ENCODE measurements around the gene PLD5.
"Not testable (repeated sequence)": the region's sequence is repeated elsewhere in the genome, so short reads cannot be mapped to it uniquely, and the experiment has no call there.

PLD5 gene

GRCh38 chr1:242058181-242058580 lies 466.3 kb downstream of the PLD5 start:
- DNase-seq (ENCODE audit: low spot score): not testable (repeated sequence)

- DNase-seq (ENCODE audit: low spot score): no peak
Measured at GRCh38 chr1:242057745-242058115, 466.8 kb downstream of the PLD5 start.

GRCh38 chr1:242056988-242057744 lies 467.3 kb downstream of the PLD5 start:
- DNase-seq (ENCODE audit: low spot score): no peak

GRCh38 chr1:242055749-242056320 lies 468.7 kb downstream of the PLD5 start:
- DNase-seq (ENCODE audit: low spot score): peak; percentile 30

- DNase-seq (ENCODE audit: low spot score): peak; percentile 13
Measured at GRCh38 chr1:242043165-242043564, 481.3 kb downstream of the PLD5 start.

- no peak for DNase-seq (ENCODE audit: low spot score)
Measured at GRCh38 chr1:242034392-242034791, 490.1 kb downstream of the PLD5 start.

- no peak for DNase-seq (ENCODE audit: low spot score)
Measured at GRCh38 chr1:242033447-242033846, 491.1 kb downstream of the PLD5 start.
